ENCODE measurements around the gene FIBCD1.

FIBCD1 gene

GRCh38 chr9:130865921-130866320 lies 73.1 kb downstream of the FIBCD1 start:
- H3K27me3 ChIP-seq (ENCODE audit: control insufficient read depth, insufficient read depth, low read length, poor library complexity, severe bottlenecking) = no peaks in the 10 kb centered on the region
- WGBS, 2 experiments = 92 to 100% methylated on average over 3 of the region's 3 CpGs
- peaks cover 24% of the 10 kb centered on the region for H3K36me3 ChIP-seq (ENCODE audit: control insufficient read depth, insufficient read depth, low read length)
- peaks cover 8% of the 10 kb centered on the region for H3K4me1 ChIP-seq (ENCODE audit: control insufficient read depth, insufficient read depth, low read length)
- no peak overlapping the region for H3K27ac ChIP-seq (ENCODE audit: insufficient read depth, low read depth, low read length, poor library complexity, severe bottlenecking)
- H3K4me3 ChIP-seq (ENCODE audit: insufficient read depth, low read depth, low read length) = no peak overlapping the region
- H3K9me3 ChIP-seq (ENCODE audit: control insufficient read depth, low read length) = no peaks in the 10 kb centered on the region

- Histone ChIP-seq H3K9me3 (ENCODE audit: control insufficient read depth, low read length) (no peaks in the 10 kb centered on the region), H3K27ac (ENCODE audit: insufficient read depth, low read depth, low read length, poor library complexity, severe bottlenecking) (no peak overlapping the region), H3K4me1 (ENCODE audit: control insufficient read depth, insufficient read depth, low read length) (no peaks in the 10 kb centered on the region), H3K36me3 (ENCODE audit: control insufficient read depth, insufficient read depth, low read length) (peaks cover 24% of the 10 kb centered on the region), H3K27me3 (ENCODE audit: control insufficient read depth, insufficient read depth, low read length, poor library complexity, severe bottlenecking) (no peaks in the 10 kb centered on the region), H3K4me3 (ENCODE audit: insufficient read depth, low read depth, low read length) (no peak overlapping the region)
- WGBS, 2 experiments = 97 to 98% methylated on average over 6 of the region's 6 CpGs
These were observed 74.5 kb downstream of the FIBCD1 start for GRCh38 chr9:130864541-130864940.

GRCh38 chr9:130862747-130863146 lies 76.3 kb downstream of the FIBCD1 start:
- 95 to 97% methylated on average over 23 of the region's 23 CpGs for WGBS, 2 experiments
- H3K4me3 ChIP-seq (ENCODE audit: insufficient read depth, low read depth, low read length) = no peak overlapping the region
- H3K27ac ChIP-seq (ENCODE audit: insufficient read depth, low read depth, low read length, poor library complexity, severe bottlenecking) = no peak overlapping the region
- H3K36me3 ChIP-seq (ENCODE audit: control insufficient read depth, insufficient read depth, low read length) = peaks cover 20% of the 10 kb centered on the region
- no peaks in the 10 kb centered on the region for H3K9me3 ChIP-seq (ENCODE audit: control insufficient read depth, low read length)
- peaks cover 5% of the 10 kb centered on the region for H3K4me1 ChIP-seq (ENCODE audit: control insufficient read depth, insufficient read depth, low read length)
- H3K27me3 ChIP-seq (ENCODE audit: control insufficient read depth, insufficient read depth, low read length, poor library complexity, severe bottlenecking) = no peaks in the 10 kb centered on the region

- no peaks in the 10 kb centered on the region for H3K9me3 ChIP-seq (ENCODE audit: control insufficient read depth, low read length)
- peaks cover 17% of the 10 kb centered on the region for H3K36me3 ChIP-seq (ENCODE audit: control insufficient read depth, insufficient read depth, low read length)
- no peaks in the 10 kb centered on the region for H3K27me3 ChIP-seq (ENCODE audit: control insufficient read depth, insufficient read depth, low read length, poor library complexity, severe bottlenecking)
- WGBS, 2 experiments = 91 to 97% methylated on average over 8 of the region's 8 CpGs
- H3K4me3 ChIP-seq (ENCODE audit: insufficient read depth, low read depth, low read length) = no peak overlapping the region
- peaks cover 9% of the 10 kb centered on the region for H3K4me1 ChIP-seq (ENCODE audit: control insufficient read depth, insufficient read depth, low read length)
- no peak overlapping the region for H3K27ac ChIP-seq (ENCODE audit: insufficient read depth, low read depth, low read length, poor library complexity, severe bottlenecking)
These were observed 76.8 kb downstream of the FIBCD1 start for GRCh38 chr9:130862217-130862616.

GRCh38 chr9:130861372-130862180 lies 77.5 kb downstream of the FIBCD1 start:
- no peaks in the 10 kb centered on the region for H3K9me3 ChIP-seq (ENCODE audit: control insufficient read depth, low read length)
- no peak overlapping the region for H3K27ac ChIP-seq (ENCODE audit: insufficient read depth, low read depth, low read length, poor library complexity, severe bottlenecking)
- H3K27me3 ChIP-seq (ENCODE audit: control insufficient read depth, insufficient read depth, low read length, poor library complexity, severe bottlenecking) = no peaks in the 10 kb centered on the region
- WGBS, 2 experiments = 92 to 98% methylated on average over 5 to 7 of the region's 8 CpGs
- H3K36me3 ChIP-seq (ENCODE audit: control insufficient read depth, insufficient read depth, low read length) = peaks cover 17% of the 10 kb centered on the region
- peaks cover 9% of the 10 kb centered on the region for H3K4me1 ChIP-seq (ENCODE audit: control insufficient read depth, insufficient read depth, low read length)
- no peak overlapping the region for H3K4me3 ChIP-seq (ENCODE audit: insufficient read depth, low read depth, low read length)

- no peaks in the 10 kb centered on the region for H3K27me3 ChIP-seq (ENCODE audit: control insufficient read depth, insufficient read depth, low read length, poor library complexity, severe bottlenecking)
- peak overlapping the region; percentile 58 for H3K27ac ChIP-seq (ENCODE audit: insufficient read depth, low read depth, low read length, poor library complexity, severe bottlenecking)
- peaks cover 9% of the 10 kb centered on the region for H3K4me1 ChIP-seq (ENCODE audit: control insufficient read depth, insufficient read depth, low read length)
- no peaks in the 10 kb centered on the region for H3K9me3 ChIP-seq (ENCODE audit: control insufficient read depth, low read length)
- WGBS, 2 experiments = 91 to 92% methylated on average over 28 of the region's 28 CpGs
- H3K36me3 ChIP-seq (ENCODE audit: control insufficient read depth, insufficient read depth, low read length) = peaks cover 17% of the 10 kb centered on the region
- no peak overlapping the region for H3K4me3 ChIP-seq (ENCODE audit: insufficient read depth, low read depth, low read length)
These were observed 78.4 kb downstream of the FIBCD1 start for GRCh38 chr9:130860458-130861316.

- H3K27ac ChIP-seq (ENCODE audit: insufficient read depth, low read depth, low read length, poor library complexity, severe bottlenecking) = no peak overlapping the region
- WGBS, 2 experiments = 83 to 84% methylated on average over 20 of the region's 20 CpGs
- H3K4me3 ChIP-seq (ENCODE audit: insufficient read depth, low read depth, low read length) = no peak overlapping the region
- H3K36me3 ChIP-seq (ENCODE audit: control insufficient read depth, insufficient read depth, low read length) = peaks cover 21% of the 10 kb centered on the region
- H3K4me1 ChIP-seq (ENCODE audit: control insufficient read depth, insufficient read depth, low read length) = peaks cover 9% of the 10 kb centered on the region
- no peaks in the 10 kb centered on the region for H3K9me3 ChIP-seq (ENCODE audit: control insufficient read depth, low read length)
- H3K27me3 ChIP-seq (ENCODE audit: control insufficient read depth, insufficient read depth, low read length, poor library complexity, severe bottlenecking) = no peaks in the 10 kb centered on the region
These were observed 80.0 kb downstream of the FIBCD1 start for GRCh38 chr9:130858739-130859705.

- H3K36me3 ChIP-seq (ENCODE audit: control insufficient read depth, insufficient read depth, low read length) = peaks cover 16% of the 10 kb centered on the region
- peaks cover 9% of the 10 kb centered on the region for H3K4me1 ChIP-seq (ENCODE audit: control insufficient read depth, insufficient read depth, low read length)
- no peaks in the 10 kb centered on the region for H3K9me3 ChIP-seq (ENCODE audit: control insufficient read depth, low read length)
- no peaks in the 10 kb centered on the region for H3K27me3 ChIP-seq (ENCODE audit: control insufficient read depth, insufficient read depth, low read length, poor library complexity, severe bottlenecking)
- no peak overlapping the region for H3K27ac ChIP-seq (ENCODE audit: insufficient read depth, low read depth, low read length, poor library complexity, severe bottlenecking)
- WGBS, 2 experiments = 88 to 92% methylated on average over 22 of the region's 22 CpGs
- H3K4me3 ChIP-seq (ENCODE audit: insufficient read depth, low read depth, low read length) = no peak overlapping the region
These were observed 80.9 kb downstream of the FIBCD1 start for GRCh38 chr9:130857864-130858738.

- Histone ChIP-seq H3K4me1 (ENCODE audit: control insufficient read depth, insufficient read depth, low read length) (peaks cover 9% of the 10 kb centered on the region), H3K36me3 (ENCODE audit: control insufficient read depth, insufficient read depth, low read length) (peaks cover 9% of the 10 kb centered on the region), H3K9me3 (ENCODE audit: control insufficient read depth, low read length) (no peaks in the 10 kb centered on the region), H3K27ac (ENCODE audit: insufficient read depth, low read depth, low read length, poor library complexity, severe bottlenecking) (no peak overlapping the region), H3K27me3 (ENCODE audit: control insufficient read depth, insufficient read depth, low read length, poor library complexity, severe bottlenecking) (no peaks in the 10 kb centered on the region), H3K4me3 (ENCODE audit: insufficient read depth, low read depth, low read length) (no peak overlapping the region)
- WGBS, 2 experiments = 91 to 98% methylated on average over 8 of the region's 8 CpGs
These were observed 82.6 kb downstream of the FIBCD1 start for GRCh38 chr9:130856474-130856873.
